ENCODE measurements around the gene ZNF774.
A peak's percentile ranks its signal among the peaks of the same experiment; 100 is the strongest.

The ZNF774 gene

DNA sequence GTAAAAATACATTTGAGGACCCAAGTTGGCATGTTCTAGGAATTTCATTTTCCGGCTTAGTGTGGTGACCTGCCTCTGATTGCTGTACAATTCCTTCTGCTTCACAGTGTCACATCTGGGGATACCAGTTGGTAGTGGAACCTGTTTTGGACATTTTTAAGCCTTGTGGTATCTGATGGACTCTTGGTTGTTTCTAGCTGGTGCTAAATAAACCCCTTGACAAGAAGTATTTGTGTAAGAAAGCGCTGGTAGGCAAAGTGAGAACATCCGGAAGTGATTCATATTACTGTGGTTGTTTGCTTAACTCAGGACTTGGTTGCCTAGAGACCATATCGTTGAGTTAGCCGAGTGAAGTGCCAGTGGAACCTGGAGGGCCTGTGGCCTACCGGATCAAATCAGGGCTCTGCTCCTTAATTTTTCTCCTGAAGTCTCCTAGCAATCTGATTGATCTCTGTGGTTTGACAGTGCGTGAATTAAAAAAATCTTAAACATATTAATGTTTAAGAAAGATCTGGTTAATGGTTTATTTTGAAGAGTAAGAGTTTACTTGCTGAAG, 48.8 kb downstream of the ZNF774 start:
- peaks cover 41% of the 10 kb centered on the region for H3K4me1 ChIP-seq (ENCODE audit: control insufficient read depth, insufficient read depth, low read length)
- POLR2A ChIA-PET, result interaction anchor here (3.7 kb wide), 1 partner anchor 12 kb away, joined by 32 read pairs; the partner anchor contains the start of gene IQGAP1
- peaks cover 0 to under 1% of the 10 kb centered on the region in 2 experiments; a peak in 1 of 3 replicates for H3K36me3 ChIP-seq (ENCODE audit: control insufficient read depth in 2 of 2, insufficient read depth in 1 of 2, low read length in 2 of 2)
- CTCF ChIA-PET, result interaction anchor here (0.6 to 2.1 kb wide), 4 partner anchors 10 to 82 kb away, joined by 3 to 8 read pairs (median 5); no protein-coding TSS in a partner anchor
- no peak overlapping the region; the same call in 1 of the 2 replicates for H3K4me3 ChIP-seq (ENCODE audit: low read depth, low read length)
- no peaks in the 10 kb centered on the region for H3K9me3 ChIP-seq (ENCODE audit: control insufficient read depth, insufficient read depth, low read depth, low read length)
- peak overlapping the region; percentile 69 for H3K27ac ChIP-seq (ENCODE audit: extremely low read depth, low read depth, low read length)
- no peak for TF ChIP-seq ZBTB49 (tag by site-specific recombination; IDR thresholded peaks at IDR 0.05; ENCODE audit: low read depth)
- TF ChIP-seq ZNF776 (tag by site-specific recombination; IDR thresholded peaks at IDR 0.05; ENCODE audit: borderline replicate concordance), result no peak
- TF ChIP-seq PRDM1 (tag by site-specific recombination; IDR thresholded peaks at IDR 0.05), result peak; percentile 66
- TF ChIP-seq, protein P1, sequence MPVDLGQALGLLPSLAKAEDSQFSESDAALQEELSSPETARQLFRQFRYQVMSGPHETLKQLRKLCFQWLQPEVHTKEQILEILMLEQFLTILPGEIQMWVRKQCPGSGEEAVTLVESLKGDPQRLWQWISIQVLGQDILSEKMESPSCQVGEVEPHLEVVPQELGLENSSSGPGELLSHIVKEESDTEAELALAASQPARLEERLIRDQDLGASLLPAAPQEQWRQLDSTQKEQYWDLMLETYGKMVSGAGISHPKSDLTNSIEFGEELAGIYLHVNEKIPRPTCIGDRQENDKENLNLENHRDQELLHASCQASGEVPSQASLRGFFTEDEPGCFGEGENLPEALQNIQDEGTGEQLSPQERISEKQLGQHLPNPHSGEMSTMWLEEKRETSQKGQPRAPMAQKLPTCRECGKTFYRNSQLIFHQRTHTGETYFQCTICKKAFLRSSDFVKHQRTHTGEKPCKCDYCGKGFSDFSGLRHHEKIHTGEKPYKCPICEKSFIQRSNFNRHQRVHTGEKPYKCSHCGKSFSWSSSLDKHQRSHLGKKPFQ (tag by site-specific recombination; IDR thresholded peaks at IDR 0.05), result peak; percentile 17; the same call in 1 of the 2 replicates
- peak; percentile 80 for TF ChIP-seq ZNF600 (tag by site-specific recombination; IDR thresholded peaks at IDR 0.05)
- TF ChIP-seq ZNF529 (tag by site-specific recombination; IDR thresholded peaks at IDR 0.05; ENCODE audit: insufficient replicate concordance), result no peak
- TF ChIP-seq ZXDB (tag by site-specific recombination; IDR thresholded peaks at IDR 0.05), result 0 out of 2 replicates have a peak, but pooled peaks have one; percentile 12
- TF ChIP-seq ZNF426 (tag by site-specific recombination; IDR thresholded peaks at IDR 0.05), result no peak
- no peak for TF ChIP-seq ZNF26 (tag by site-specific recombination; IDR thresholded peaks at IDR 0.05)
- TF ChIP-seq REPIN1 (tag by site-specific recombination; IDR thresholded peaks at IDR 0.05; ENCODE audit: low read depth), result no peak
- no peak for TF ChIP-seq ZFP3 (tag by site-specific recombination; IDR thresholded peaks at IDR 0.05; ENCODE audit: low read depth)
- peak; percentile 53 for TF ChIP-seq ZEB2 (tag by site-specific recombination; IDR thresholded peaks at IDR 0.05)
- TF ChIP-seq ZNF148 (tag by site-specific recombination; IDR thresholded peaks at IDR 0.05; ENCODE audit: borderline replicate concordance), result no peak
- 0 out of 2 replicates have a peak, but pooled peaks have one; percentile 37 for TF ChIP-seq ZNF24 (tag by site-specific recombination; IDR thresholded peaks at IDR 0.05)
- TF ChIP-seq, protein P2, sequence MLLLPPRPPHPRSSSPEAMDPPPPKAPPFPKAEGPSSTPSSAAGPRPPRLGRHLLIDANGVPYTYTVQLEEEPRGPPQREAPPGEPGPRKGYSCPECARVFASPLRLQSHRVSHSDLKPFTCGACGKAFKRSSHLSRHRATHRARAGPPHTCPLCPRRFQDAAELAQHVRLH (tag by site-specific recombination; IDR thresholded peaks at IDR 0.05), result no peak
- no peak for TF ChIP-seq ZNF76 (tag by site-specific recombination; IDR thresholded peaks at IDR 0.05; ENCODE audit: borderline replicate concordance, low read depth)
- TF ChIP-seq FEZF1 (tag by site-specific recombination; IDR thresholded peaks at IDR 0.05), result no peak
- peak; percentile 100 for TF ChIP-seq ZNF664 (tag by site-specific recombination; IDR thresholded peaks at IDR 0.05)
- TF ChIP-seq, protein P3, sequence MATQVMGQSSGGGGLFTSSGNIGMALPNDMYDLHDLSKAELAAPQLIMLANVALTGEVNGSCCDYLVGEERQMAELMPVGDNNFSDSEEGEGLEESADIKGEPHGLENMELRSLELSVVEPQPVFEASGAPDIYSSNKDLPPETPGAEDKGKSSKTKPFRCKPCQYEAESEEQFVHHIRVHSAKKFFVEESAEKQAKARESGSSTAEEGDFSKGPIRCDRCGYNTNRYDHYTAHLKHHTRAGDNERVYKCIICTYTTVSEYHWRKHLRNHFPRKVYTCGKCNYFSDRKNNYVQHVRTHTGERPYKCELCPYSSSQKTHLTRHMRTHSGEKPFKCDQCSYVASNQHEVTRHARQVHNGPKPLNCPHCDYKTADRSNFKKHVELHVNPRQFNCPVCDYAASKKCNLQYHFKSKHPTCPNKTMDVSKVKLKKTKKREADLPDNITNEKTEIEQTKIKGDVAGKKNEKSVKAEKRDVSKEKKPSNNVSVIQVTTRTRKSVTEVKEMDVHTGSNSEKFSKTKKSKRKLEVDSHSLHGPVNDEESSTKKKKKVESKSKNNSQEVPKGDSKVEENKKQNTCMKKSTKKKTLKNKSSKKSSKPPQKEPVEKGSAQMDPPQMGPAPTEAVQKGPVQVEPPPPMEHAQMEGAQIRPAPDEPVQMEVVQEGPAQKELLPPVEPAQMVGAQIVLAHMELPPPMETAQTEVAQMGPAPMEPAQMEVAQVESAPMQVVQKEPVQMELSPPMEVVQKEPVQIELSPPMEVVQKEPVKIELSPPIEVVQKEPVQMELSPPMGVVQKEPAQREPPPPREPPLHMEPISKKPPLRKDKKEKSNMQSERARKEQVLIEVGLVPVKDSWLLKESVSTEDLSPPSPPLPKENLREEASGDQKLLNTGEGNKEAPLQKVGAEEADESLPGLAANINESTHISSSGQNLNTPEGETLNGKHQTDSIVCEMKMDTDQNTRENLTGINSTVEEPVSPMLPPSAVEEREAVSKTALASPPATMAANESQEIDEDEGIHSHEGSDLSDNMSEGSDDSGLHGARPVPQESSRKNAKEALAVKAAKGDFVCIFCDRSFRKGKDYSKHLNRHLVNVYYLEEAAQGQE (tag by site-specific recombination; IDR thresholded peaks at IDR 0.05), result no peak
- TF ChIP-seq IKZF3 (tag by site-specific recombination; IDR thresholded peaks at IDR 0.05), result peak; percentile 64
- TF ChIP-seq KLF8 (tag by site-specific recombination; IDR thresholded peaks at IDR 0.05), result no peak
- TF ChIP-seq ZNF138 (tag by site-specific recombination; IDR thresholded peaks at IDR 0.05; ENCODE audit: borderline replicate concordance), result no peak
- no peak for TF ChIP-seq ZNF555 (tag by site-specific recombination; conservative IDR thresholded peaks at IDR 0.05)
- peak; percentile 44; the same call in 1 of the 2 replicates for TF ChIP-seq ZNF335 (tag by site-specific recombination; conservative IDR thresholded peaks at IDR 0.05)
- no peak for TF ChIP-seq ZNF548 (tag by site-specific recombination; IDR thresholded peaks at IDR 0.05)
- TF ChIP-seq ZNF629 (tag by site-specific recombination; IDR thresholded peaks at IDR 0.05), result peak; percentile 52; the same call in 1 of the 2 replicates
